Measurements from ENCODE around the gene NCAPG.

GRCh38 chr4:17761062-17761461, 49.7 kb upstream of the NCAPG start:
- no peak for TF ChIP-seq POLR2AphosphoS5 (IDR thresholded peaks at IDR 0.05; ENCODE audit: low read depth)
- TF ChIP-seq, protein P1, sequence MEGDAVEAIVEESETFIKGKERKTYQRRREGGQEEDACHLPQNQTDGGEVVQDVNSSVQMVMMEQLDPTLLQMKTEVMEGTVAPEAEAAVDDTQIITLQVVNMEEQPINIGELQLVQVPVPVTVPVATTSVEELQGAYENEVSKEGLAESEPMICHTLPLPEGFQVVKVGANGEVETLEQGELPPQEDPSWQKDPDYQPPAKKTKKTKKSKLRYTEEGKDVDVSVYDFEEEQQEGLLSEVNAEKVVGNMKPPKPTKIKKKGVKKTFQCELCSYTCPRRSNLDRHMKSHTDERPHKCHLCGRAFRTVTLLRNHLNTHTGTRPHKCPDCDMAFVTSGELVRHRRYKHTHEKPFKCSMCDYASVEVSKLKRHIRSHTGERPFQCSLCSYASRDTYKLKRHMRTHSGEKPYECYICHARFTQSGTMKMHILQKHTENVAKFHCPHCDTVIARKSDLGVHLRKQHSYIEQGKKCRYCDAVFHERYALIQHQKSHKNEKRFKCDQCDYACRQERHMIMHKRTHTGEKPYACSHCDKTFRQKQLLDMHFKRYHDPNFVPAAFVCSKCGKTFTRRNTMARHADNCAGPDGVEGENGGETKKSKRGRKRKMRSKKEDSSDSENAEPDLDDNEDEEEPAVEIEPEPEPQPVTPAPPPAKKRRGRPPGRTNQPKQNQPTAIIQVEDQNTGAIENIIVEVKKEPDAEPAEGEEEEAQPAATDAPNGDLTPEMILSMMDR (IDR thresholded peaks at IDR 0.05; ENCODE audit: insufficient read depth, low read length), result no peak

Data from HL-60 (cell line).